ENCODE data around the gene NRP1.

DNA sequence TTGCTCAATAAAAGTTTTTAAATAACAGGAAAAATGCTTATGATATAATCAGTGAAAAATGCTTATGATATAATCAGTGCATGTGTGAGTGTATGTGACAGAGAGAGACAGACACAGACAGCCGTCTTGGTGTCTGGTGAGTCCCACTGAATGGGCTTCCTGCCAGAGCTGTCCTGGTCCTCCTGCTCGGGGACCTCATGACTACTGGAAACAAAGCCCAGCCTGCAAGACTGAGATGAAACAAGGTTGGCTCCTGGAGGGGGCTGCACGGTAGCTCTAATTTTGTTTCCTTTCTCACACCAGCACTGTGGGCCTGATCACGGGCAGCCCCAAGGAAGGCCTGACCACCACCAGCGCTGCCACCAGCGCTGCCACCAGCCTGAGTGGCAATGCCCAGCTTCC, 57.3 kb downstream of the NRP1 start:
- no peak for TF ChIP-seq TOX (CRISPR knock-in tag; IDR thresholded peaks at IDR 0.05; ENCODE audit: borderline replicate concordance)
- TF ChIP-seq, protein P1, sequence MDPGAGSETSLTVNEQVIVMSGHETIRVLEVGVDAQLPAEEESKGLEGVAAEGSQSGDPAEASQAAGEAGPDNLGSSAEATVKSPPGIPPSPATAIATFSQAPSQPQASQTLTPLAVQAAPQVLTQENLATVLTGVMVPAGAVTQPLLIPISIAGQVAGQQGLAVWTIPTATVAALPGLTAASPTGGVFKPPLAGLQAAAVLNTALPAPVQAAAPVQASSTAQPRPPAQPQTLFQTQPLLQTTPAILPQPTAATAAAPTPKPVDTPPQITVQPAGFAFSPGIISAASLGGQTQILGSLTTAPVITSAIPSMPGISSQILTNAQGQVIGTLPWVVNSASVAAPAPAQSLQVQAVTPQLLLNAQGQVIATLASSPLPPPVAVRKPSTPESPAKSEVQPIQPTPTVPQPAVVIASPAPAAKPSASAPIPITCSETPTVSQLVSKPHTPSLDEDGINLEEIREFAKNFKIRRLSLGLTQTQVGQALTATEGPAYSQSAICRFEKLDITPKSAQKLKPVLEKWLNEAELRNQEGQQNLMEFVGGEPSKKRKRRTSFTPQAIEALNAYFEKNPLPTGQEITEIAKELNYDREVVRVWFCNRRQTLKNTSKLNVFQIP (CRISPR knock-in tag; IDR thresholded peaks at IDR 0.05; ENCODE audit: borderline replicate concordance, low read depth): no peak
- TF ChIP-seq, protein P2, sequence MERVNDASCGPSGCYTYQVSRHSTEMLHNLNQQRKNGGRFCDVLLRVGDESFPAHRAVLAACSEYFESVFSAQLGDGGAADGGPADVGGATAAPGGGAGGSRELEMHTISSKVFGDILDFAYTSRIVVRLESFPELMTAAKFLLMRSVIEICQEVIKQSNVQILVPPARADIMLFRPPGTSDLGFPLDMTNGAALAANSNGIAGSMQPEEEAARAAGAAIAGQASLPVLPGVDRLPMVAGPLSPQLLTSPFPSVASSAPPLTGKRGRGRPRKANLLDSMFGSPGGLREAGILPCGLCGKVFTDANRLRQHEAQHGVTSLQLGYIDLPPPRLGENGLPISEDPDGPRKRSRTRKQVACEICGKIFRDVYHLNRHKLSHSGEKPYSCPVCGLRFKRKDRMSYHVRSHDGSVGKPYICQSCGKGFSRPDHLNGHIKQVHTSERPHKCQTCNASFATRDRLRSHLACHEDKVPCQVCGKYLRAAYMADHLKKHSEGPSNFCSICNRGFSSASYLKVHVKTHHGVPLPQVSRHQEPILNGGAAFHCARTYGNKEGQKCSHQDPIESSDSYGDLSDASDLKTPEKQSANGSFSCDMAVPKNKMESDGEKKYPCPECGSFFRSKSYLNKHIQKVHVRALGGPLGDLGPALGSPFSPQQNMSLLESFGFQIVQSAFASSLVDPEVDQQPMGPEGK (CRISPR knock-in tag; IDR thresholded peaks at IDR 0.05; ENCODE audit: borderline replicate concordance): no peak
